PC-9 (cell line): ENCODE data around the gene MTF2. TPM values are rescaled to one million over a fixed set of nuclear protein-coding genes. Genes with fewer than 3 reads are reported as not detected.

ENCODE experiments used
- BruUV-seq: library from RNA; stranded (reverse); fragments of 400-500 nt; replicated peaks from 2 replicates; lab custom pipeline; 2021; lab: Mats Ljungman, UMichigan
- CTCF ChIA-PET: fragments of 300-600 bp; sonication (Branson Sonifier 250); formaldehyde crosslinking; loops from one replicate; lab custom pipeline; 2022; ENCODE audit warnings: antibody characterized with exemption; lab: Charles Lee
- POLR2A ChIA-PET: fragments of 300-600 bp; sonication (Branson Sonifier 250); formaldehyde crosslinking; loops from one replicate; lab custom pipeline; 2022; ENCODE audit warnings: antibody characterized with exemption; ENCODE audit not compliant: unreplicated experiment; lab: Charles Lee
- DNase-seq, 2 experiments: peaks; one replicate each; pipeline versions ENCODE4 v3.0.0 to v3.0.0-alpha.2; 2015 to 2022; ENCODE audit warnings: mixed read lengths in 1 of 2
- H2AFZ ChIP-seq: fragments of 200-600 bp; sonication (generic); 2 replicates; pipeline ENCODE4 v1.8.1; 2017; ENCODE audit warnings: antibody characterized with exemption
- H3F3A ChIP-seq: fragments of 200-600 bp; sonication (generic); 2 replicates; pipeline ENCODE4 v1.8.1; 2017; ENCODE audit warnings: antibody characterized with exemption, mild to moderate bottlenecking, low read depth; ENCODE audit not compliant: insufficient read depth
- H3K27ac ChIP-seq: fragments of 200-600 bp; sonication (generic); 2 replicates; pipeline ENCODE4 v1.6.1; 2016; ENCODE audit warnings: mixed run types
- H3K27me3 ChIP-seq: fragments of 200-600 bp; sonication (generic); 2 replicates; pipeline ENCODE4 v1.6.1; 2016; ENCODE audit warnings: low read depth, mixed run types; ENCODE audit not compliant: insufficient read depth
- H3K36me3 ChIP-seq: fragments of 200-600 bp; sonication (generic); 2 replicates; pipeline ENCODE4 v1.6.1; 2016; ENCODE audit warnings: low read depth, mixed run types
- H3K4me1 ChIP-seq: fragments of 200-600 bp; sonication (generic); replicated peaks from 2 replicates; pipeline ENCODE4 v1.6.1; 2016; ENCODE audit warnings: mixed run types; ENCODE audit not compliant: insufficient read depth
- H3K4me2 ChIP-seq: fragments of 200-600 bp; sonication (generic); 2 replicates; pipeline ENCODE4 v1.6.1; 2017; ENCODE audit warnings: mixed run types
- H3K4me3 ChIP-seq: fragments of 200-600 bp; sonication (generic); 2 replicates; pipeline ENCODE4 v1.6.1; 2016; ENCODE audit warnings: mixed run types
- H3K79me2 ChIP-seq: fragments of 200-600 bp; sonication (generic); 2 replicates; pipeline ENCODE4 v1.6.1; 2017; ENCODE audit warnings: low read depth, mixed run types
- H3K9me2 ChIP-seq: fragments of 200-600 bp; sonication (generic); 2 replicates; pipeline ENCODE4 v1.8.1; 2017; ENCODE audit warnings: mild to moderate bottlenecking; ENCODE audit not compliant: insufficient read depth
- H3K9me3 ChIP-seq: fragments of 200-600 bp; sonication (generic); 2 replicates; pipeline ENCODE4 v1.8.1; 2016; ENCODE audit warnings: low read depth; ENCODE audit not compliant: insufficient read depth
- H4K20me1 ChIP-seq: fragments of 200-600 bp; sonication (generic); 2 replicates; pipeline ENCODE4 v1.8.1; 2017; ENCODE audit not compliant: insufficient read depth
- CTCF ChIP-seq: fragments of 200-600 bp; sonication (generic); conservative IDR thresholded peaks from 2 replicates; pipeline ENCODE4 v1.6.1; 2017; ENCODE audit warnings: mixed run types, antibody characterized with exemption, mild to moderate bottlenecking, moderate library complexity
- EZH2 ChIP-seq: fragments of 200-600 bp; sonication (generic); IDR thresholded peaks from 2 replicates; pipeline ENCODE4 v1.8.0; 2017; ENCODE audit warnings: antibody characterized with exemption, low read depth
- intact Hi-C: fragments of 100-400 bp; cut with micrococcal nuclease; formaldehyde crosslinking; loops from one replicate; pipeline ENCODE4 v1.10.0; 2022; ENCODE audit not compliant: unreplicated experiment
- total RNA-seq: library from RNA; stranded (reverse); gene quantifications from 2 replicates; pipeline ENCODE4 v1.2.3, GENCODE V29; 2021

The MTF2 gene
- total RNA-seq, 1 experiment from 2014 or later, result 31.7 TPM

DNA sequence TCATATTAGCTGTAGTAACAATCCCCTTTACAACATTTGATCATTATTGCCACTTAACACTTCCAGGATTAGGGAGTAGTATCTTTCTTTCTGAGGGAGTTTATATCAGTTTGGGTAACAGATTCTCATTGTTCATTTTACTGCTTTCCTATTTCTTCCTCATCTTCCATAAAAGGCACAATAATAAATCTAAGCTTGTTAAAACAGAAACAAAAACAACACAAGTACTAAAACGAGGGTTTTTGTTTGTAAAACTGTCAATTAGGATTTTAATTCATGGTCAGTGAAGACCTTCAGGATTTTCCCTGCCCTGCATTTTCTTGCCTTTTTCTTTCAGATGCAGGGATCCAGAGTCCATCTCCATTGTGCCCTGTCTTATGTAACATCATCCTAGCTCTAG, 71.6 kb downstream of the MTF2 start:
- Histone ChIP-seq H4K20me1 (peaks cover 23% of the 10 kb centered on the region; the same call in 1 of the 2 replicates), H3K9me3 (no peaks in the 10 kb centered on the region), H3K27me3 (no peaks in the 10 kb centered on the region), H3K4me3 (no peak overlapping the region), H2AFZ (no peak overlapping the region), H3K9me2 (peaks cover 3% of the 10 kb centered on the region; the same call in 1 of the 2 replicates), H3K27ac (no peak overlapping the region), H3K79me2 (no peaks in the 10 kb centered on the region), H3K4me1 (no peaks in the 10 kb centered on the region), H3F3A (peaks cover 56% of the 10 kb centered on the region), H3K36me3 (peaks cover 65% of the 10 kb centered on the region), H3K4me2 (no peak overlapping the region)
- no peak for DNase-seq
- intact Hi-C loops, result no loop called here
- TF ChIP-seq EZH2 (no peak), CTCF (no peak)
- CTCF ChIA-PET, result no interaction called here
- no TSS peak for BruUV-seq
- POLR2A ChIA-PET, result no interaction called here

DNA sequence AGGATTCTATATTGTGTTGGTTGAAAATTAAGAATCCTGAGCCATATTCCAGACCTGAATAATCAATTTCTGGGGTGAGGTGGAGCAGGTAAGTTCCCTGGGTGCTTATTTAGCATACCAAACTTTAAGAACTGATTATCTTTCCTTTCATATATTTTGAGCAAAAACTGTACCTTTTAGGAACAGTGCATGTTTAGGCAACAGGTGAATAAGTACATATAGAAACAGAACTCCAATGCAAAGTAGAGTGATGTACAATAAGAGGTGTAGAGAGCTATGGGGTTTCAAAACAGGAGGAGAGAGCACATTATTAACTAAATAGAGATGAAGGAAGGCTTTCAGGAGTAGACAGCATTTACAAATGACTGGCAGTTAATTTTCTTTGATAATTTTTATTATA, 72.4 kb downstream of the MTF2 start:
- BruUV-seq, result no TSS peak
- intact Hi-C loops, result no loop called here
- Histone ChIP-seq H3K4me1 (no peaks in the 10 kb centered on the region), H3K9me3 (no peaks in the 10 kb centered on the region), H2AFZ (no peak overlapping the region), H4K20me1 (peaks cover 23% of the 10 kb centered on the region; the same call in 1 of the 2 replicates), H3K27me3 (no peaks in the 10 kb centered on the region), H3K4me2 (no peak overlapping the region), H3K36me3 (peaks cover 66% of the 10 kb centered on the region), H3K79me2 (no peaks in the 10 kb centered on the region), H3F3A (peaks cover 55% of the 10 kb centered on the region), H3K27ac (no peak overlapping the region), H3K4me3 (no peak overlapping the region), H3K9me2 (peaks cover 3% of the 10 kb centered on the region; the same call in 1 of the 2 replicates)
- ChIA-PET POLR2A (interaction anchor here (0.5 kb wide), 1 partner anchor 16 kb away, joined by 3 read pairs; no protein-coding TSS in a partner anchor), CTCF (no interaction called here)
- no peak for DNase-seq
- TF ChIP-seq CTCF, result no peak
- no peak for TF ChIP-seq EZH2

- no peak overlapping the region for H3K4me2 ChIP-seq
- peaks cover 65% of the 10 kb centered on the region for H3K36me3 ChIP-seq
- TF ChIP-seq CTCF (no peak), EZH2 (no peak)
- ChIA-PET POLR2A (no interaction called here), CTCF (no interaction called here)
- no peaks in the 10 kb centered on the region for H3K4me1 ChIP-seq
- H3K27me3 ChIP-seq, result no peaks in the 10 kb centered on the region
- no peak for DNase-seq
- peaks cover 23% of the 10 kb centered on the region for H4K20me1 ChIP-seq
- H3K27ac ChIP-seq, result no peak overlapping the region
- intact Hi-C loops, result no loop called here
- H3K9me3 ChIP-seq, result no peaks in the 10 kb centered on the region
- no peak overlapping the region for H3K4me3 ChIP-seq
- no TSS peak for BruUV-seq
- no peak overlapping the region for H2AFZ ChIP-seq
- H3K9me2 ChIP-seq, result peaks cover 3% of the 10 kb centered on the region; the same call in 1 of the 2 replicates
- no peaks in the 10 kb centered on the region for H3K79me2 ChIP-seq
- H3F3A ChIP-seq, result peaks cover 50% of the 10 kb centered on the region
Measured at GRCh38 chr1:93152835-93153234, 73.8 kb downstream of the MTF2 start.
